Central memory CD4-positive, alpha-beta T cell (primary cell): ENCODE results near the gene SFXN5.

Source experiments
- DNase-seq: peaks from one replicate; pipeline ENCODE4 v3.0.0; 2022

The SFXN5 gene

GRCh38 chr2:72892506-72893173, 178.9 kb downstream of the SFXN5 start:
- peak; percentile 48 for DNase-seq
